Left renal cortex interstitium (tissue), 4 donors: ENCODE results near the gene GRIFIN. TPM values are rescaled to one million over a fixed set of nuclear protein-coding genes. Genes with fewer than 3 reads are reported as not detected.
"Not testable (repeated sequence)": the region's sequence is repeated elsewhere in the genome, so short reads cannot be mapped to it uniquely, and the experiment has no call there.

Source experiments
- DNase-seq, 4 donors: peaks; one replicate each; pipeline ENCODE4 v3.0.0-alpha.2; 2013; ENCODE audit warnings: low read depth in 4 of 4, low spot score in 2 of 4, missing footprints in 1 of 4
- polyA plus RNA-seq, 4 donors: library from polyadenylated mRNA; unstranded; fragments of 120-200 nt; gene quantifications; one replicate each; pipeline ENCODE4 v1.2.1, GENCODE V29; 2013; ENCODE audit not compliant: insufficient read length in 4 of 4

Gene GRIFIN
- polyA plus RNA-seq, 4 donors, result 0.31 to 0.32 TPM; not detected in 2

DNA sequence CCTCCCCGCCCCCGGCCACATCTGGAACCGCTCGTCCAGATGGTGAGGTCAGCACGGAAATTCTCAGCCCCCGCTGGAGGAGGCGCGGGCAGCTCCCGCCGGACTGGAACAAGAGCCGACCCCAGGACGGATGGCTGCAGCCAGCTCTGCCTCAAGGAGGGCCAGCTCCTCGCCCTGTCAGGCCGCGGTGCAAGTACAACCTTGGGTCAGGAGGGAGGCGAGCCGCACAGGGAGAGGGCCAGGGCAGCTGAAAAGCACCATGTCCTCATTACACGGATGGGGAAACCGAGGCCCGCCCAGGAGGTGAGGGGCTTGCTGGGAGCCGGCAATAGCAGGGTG lies 3.8 kb upstream of the GRIFIN start:
- DNase-seq, result no peak

DNA sequence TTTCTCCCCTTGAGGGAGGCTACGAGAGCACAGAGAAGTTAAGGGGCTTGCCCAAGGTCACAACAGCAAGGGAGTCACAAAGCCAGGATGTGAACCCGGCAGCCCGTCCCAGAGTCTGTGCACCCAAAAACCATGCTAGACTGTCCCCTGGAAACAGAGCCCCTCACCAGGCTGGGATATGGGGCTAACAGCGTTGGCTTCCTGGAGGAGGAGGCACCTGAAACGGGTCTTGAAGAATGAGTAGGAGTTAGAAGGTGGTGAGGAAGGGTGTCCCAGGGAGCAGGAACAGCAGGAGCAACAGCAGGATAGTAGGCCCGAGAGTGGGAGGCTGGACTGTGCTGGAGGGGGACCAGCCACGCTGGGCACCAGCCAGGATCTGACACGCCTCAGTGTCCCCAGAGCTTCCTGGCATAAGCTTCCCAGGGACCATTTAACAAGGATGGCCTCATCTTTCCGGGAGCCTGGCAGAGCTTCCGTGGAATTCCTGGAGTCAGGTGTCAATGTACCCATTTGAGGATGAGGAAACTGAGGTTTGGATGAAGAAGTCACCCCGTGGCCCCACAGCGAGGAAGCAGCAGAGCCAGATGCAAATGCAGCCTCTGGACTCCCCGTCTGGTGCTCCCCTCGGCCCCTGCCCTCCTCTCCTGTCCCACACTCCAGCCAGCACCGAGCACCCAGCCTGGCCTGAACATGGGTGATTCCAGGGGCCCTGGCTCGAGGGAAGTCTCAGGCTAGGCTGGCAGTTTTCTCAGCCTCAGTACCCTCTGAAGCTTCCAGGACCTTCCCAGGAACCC lies 3.3 kb upstream of the GRIFIN start:
- DNase-seq, result no peak

DNA sequence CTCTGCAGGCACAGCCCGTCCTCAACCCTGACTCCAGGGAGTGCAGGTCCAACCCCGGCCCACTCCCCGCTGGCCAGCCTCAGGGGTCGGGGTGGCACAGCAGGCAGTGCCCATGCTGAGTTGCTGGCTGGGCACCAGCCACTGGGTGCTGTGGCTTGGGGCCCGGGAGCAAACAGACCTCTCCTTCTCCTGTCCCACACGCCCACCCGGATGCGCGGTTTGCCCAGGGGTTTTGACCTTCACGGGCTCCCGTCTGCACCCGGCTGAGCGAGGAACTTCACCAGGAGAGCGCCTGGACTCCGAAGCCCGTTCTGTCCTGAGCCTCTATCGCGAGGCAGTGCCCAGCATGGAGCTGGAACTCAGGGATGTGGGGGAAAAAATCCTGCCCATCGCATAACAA lies 2.6 kb upstream of the GRIFIN start:
- DNase-seq, result no peak

- no peak for DNase-seq
Measured at GRCh38 chr7:2478399-2478785, 2.2 kb upstream of the GRIFIN start.

DNA sequence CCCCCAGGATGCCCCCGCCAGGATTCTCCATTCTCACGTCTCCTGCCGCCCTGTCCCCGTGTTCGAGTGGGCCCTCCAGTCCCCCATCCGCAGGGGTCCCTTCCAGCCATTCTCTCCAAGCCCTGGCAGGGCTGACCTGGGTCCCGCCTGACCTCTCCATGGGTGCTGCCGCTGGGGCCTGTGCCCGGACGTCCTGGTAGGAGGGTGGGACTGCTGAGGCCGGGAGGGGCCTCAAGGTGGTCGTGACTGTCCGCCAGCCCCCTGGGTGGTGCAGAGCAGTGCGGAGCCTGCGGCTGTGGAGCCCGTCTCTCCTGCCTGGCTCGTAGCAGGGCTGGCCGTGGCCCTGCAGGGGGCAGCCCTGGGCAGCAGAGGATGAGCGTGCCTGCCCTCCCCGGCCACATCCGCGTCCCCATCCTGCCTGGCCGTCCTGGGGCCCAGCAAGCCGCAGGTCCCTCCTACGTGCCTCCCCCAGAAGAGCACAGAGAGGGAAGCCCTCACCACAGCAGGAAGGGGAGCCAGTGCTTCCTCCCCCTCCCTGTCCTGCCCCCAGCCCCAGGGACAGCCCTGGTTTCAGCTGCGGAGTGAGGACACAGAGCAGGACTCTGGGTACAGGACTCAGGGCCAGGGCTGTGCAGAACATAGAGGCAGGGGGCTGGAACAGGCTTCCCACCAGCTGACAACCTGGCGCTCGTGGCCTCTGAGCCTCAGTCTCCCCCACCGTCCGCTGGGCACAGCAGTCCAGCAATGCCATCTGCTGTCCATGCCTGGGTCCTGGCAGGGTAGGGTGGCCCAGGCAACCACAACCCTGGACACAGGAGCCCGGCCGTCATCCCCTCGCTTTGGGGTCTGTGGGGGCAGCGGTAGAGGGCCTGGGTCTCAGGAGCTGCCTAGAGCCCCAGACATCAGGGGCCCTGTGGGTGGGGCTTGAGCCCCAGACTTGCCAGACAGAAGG lies 1.5 kb upstream of the GRIFIN start:
- no peak for DNase-seq

DNA sequence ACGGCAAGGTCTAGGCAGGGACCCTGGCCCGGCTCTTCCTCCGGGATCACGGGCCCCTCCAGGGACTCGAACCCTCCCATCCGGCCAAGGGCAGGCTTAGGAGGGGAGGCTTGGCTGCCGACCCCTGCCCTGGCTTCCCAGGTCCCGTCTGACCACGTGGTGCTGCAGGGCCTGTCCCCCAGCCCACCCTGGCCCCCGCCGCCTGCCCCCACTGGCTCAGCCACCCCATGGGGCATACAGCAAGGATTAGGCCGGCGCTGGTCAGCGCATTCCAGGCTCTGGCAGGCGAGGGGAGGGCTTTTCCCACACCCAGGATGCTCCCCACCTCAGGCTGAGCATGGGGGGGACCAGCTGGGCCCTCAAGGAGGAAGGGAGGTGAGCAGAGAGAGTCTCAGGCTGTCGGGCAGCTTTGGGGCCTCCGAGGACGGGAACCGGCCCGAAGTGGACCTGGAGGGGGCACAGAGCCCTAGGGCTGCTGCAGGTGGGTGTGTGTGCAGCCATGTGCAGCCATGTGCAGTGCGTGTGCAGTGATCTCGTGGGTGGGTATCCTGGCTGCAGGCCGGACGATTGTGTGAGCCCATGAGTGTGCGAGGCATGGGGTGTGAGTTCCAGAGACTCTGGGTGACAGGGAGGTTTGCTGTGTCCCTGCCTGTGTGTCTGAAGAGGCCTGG lies 713 bp upstream of the GRIFIN start:
- no peak for DNase-seq

DNA sequence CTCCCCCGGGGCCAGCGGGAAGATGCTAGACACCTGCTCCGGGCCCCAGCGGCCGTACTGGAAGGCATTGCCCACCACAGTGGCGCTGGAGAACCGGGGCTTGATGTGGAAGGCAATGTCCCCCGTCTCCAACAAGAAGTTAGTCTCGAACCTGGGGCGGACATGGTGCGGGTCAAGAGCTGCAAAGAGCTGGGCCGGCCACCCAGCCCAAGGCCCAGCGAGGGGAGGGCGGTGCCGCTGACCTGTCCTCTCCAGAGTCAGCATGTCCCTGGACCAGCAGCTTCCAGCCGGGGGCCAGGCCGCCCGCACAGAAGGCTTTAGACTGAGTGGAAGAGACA lies 551 bp downstream of the GRIFIN start:
- no peak for DNase-seq

GRCh38 chr7:2474813-2475677 lies 1.2 kb downstream of the GRIFIN start:
- no peak for DNase-seq

- DNase-seq, result no peak
Measured at GRCh38 chr7:2474224-2474623, 2.0 kb downstream of the GRIFIN start.

DNA sequence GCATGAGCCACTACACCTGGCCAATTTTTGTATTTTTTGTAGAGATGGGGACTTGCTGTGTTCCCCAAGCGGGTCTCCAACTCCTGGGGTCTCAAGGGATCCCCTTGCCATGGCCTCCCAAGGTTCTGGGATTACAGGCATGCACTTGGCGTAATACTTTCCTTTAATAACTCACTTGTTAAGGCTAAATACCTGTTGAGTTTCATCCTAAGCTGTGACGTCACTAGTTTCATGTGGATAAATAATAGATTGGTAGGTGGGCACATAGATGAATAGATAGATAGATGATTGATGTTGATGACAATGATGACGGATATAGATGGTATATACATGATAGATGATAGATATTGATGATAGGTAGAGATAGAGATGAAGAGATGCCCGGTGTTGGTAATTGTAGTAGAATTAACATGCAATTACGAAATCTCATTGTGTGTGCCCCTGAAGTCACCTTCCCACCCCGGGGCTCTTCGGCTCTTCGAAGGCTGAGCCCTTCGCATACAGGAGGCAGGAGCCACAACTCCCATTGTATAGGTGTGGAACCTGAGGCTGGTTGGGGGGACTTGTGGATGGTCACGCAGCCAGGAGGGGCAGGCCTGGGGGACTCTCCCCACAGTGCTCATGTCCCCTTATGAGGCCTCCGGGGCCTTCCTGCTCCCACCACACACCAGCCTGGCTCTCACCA lies 2.6 kb downstream of the GRIFIN start:
- DNase-seq, result no peak

GRCh38 chr7:2472739-2473138 lies 3.5 kb downstream of the GRIFIN start:
- no peak for DNase-seq

DNA sequence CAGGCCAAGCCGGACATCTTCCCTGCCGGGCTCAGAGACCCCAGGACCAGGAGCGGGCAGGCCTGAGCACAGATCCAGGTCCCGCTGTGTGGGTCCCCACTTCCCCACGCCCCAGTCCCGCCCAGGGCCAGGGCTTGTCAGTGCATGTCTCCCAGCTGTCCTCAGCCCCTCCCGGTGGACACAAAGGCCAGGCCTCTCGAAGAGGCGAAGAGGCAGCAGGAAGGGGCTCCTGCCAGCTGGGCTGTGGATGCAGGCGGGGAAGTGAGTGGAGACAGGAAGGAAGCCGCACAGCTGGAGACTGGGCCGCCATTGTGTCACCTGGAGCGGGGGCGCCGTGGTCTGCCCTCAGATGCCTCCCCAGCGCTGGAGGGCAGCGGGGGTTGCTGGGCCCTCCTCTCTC lies 4.8 kb downstream of the GRIFIN start:
- no peak for DNase-seq

- no peak for DNase-seq
Measured at GRCh38 chr7:2471022-2471329, 5.2 kb downstream of the GRIFIN start.

DNA sequence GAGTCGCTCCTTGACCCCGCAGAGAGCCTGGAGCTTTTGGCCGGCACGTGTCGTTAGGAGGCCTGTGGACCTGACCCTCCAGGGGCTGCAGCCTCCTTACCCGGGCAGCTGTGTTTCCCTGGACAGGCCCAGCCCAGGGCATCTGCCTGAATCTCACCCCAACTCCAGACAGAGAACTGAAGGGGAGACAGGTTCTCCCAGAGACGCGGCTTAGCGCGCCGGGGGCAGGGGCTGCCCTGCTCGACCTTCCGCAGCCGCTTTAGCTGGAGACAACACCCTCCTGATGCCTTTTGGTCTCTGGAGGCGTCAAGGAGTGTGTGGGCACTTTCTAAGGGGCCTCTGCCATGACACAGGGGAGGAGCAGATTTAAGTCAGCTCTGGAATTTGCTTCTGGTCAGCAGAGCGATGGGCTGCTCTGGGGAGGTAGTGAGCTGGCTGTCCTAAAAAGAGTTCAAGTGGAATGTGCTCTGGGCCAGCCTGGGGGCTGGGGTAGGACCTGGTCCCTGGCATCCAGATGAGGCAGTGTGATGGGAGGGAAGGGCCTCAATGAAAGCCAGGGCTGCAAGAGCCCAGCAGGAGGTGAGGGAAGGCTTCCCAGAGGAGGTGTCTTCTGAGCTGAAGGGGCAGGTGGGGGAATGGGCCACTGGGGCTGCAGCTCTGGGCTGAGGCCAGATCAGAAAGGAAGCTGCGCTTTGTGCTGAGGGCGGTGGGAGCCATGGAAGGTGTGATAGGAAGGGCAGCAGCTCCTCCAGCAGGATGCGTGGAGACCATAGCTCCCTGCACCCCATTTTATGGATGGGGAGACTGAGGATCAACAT lies 5.8 kb downstream of the GRIFIN start:
- DNase-seq, result no peak

DNA sequence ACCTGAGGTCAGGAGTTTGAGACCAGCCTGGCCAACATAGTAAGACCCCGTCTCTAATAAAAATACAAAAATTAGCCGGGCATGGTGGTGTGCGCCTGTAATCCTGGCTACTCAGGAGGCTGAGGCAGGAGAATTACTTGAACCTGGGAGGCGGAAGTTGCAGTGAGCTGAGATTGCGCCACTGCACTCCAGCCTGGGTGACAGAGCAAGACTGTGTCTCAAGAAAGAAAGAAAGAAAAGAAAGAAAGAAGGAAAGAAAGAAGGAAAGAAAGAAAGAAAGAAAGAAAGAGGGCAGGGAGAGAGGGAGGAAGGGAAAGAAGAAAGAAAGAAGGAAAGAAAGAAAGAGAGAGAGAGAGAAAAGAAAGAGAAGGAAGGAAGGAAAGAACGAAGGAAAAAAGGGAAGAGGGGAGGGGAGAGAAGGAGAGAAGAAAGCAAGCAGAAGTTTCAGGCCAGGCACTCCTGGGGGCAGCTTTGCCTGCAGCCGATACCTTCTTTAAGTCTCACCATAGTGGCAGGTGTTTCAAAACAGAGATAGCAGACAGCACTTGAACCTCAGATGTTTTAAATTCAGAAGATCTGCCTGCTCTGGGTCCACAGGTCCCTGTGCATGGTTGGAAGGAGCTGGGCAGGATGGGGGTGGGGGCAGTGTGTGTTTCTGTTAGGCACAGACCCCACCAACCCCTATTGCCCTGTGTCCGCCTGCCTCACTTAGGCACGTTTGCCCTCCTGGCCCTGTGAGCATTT lies 6.6 kb downstream of the GRIFIN start:
- not testable (repeated sequence) for DNase-seq

DNA sequence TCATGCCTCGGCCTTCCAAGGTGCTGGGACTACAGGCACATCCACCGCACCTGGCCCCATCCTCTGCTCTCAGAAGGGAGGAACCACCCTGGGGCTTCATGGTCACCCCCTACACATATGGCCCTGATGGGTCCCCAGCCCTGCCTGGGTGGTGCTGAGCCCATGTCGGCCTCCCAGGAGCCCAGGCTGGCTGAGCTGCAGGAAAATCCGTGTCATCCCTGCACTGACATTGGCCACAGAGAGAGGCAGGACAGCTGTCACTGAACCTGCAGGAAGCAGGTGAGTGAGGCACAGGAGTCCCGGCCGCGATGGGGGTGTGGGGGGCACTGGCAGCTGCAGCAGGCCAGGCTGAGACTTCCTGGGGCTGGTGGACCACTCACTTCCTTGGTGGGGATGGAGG lies 8.0 kb downstream of the GRIFIN start:
- DNase-seq, result no peak

DNA sequence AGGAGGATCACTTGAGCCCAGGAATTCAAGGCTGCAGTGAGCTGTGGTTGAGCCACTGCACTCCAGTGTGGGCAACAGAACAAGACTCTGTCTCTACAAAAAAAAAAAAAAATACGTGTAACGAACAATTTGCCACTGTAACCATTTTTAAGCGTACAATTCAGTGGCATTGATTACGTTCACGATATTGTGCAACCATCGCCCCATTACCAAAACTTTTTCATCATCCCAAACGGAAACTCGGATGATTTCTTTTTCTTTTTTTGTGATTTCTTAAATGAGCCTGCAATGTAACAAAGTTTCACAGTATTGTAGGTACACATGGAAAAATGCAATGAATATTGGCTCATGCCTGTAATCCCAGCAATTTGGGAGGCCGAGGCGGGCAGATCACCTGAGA lies 9.5 kb downstream of the GRIFIN start:
- no peak for DNase-seq

GRCh38 chr7:2465928-2466327 lies 10.3 kb downstream of the GRIFIN start:
- no peak for DNase-seq

DNA sequence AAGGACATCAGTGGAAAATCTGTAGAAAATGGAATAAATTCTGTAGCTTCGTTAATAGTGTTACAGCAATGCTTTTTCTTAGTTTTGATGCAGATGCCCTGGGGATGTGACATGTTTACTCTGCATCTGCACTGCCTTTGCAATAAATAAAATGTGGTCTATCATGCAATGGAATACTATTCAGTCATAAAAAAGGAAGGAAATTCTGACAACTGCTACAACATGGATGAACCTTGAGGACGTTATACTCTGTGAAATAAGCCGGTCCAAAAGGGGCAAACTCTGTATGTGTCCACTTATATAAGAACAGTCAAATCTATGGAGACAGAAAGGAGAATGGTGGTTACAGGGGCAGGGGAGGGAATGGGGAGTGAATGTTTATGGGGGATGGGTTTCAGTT lies 13.5 kb downstream of the GRIFIN start:
- no peak for DNase-seq
